ENCODE results near the gene HNMT. TPM values are rescaled to one million over a fixed set of nuclear protein-coding genes. Genes with fewer than 3 reads are reported as not detected.

The HNMT gene
- polyA plus RNA-seq, 1 of the 3 experiments (the other 2 are of a cell fraction) = 1.8 TPM

- ChIA-PET CTCF (interaction anchor here (1.3 to 1.8 kb wide), 2 partner anchors 19 to 857 kb away, joined by 4 to 10 read pairs; no protein-coding TSS in a partner anchor), POLR2A (no interaction called here)
- peak; percentile 0 for DNase-seq
- H3K27ac ChIP-seq (ENCODE audit: low read depth in 2 of 2, low read length in 1 of 2) = peak overlapping the region; percentile 49 to 89; a peak in 3 of 4 replicates
- no peaks in the 10 kb centered on the region for H3K9me3 ChIP-seq
- no peak overlapping the region for H3K9ac ChIP-seq
- no peaks in the 10 kb centered on the region for H4K20me1 ChIP-seq (ENCODE audit: insufficient read depth)
- H3K79me2 ChIP-seq (ENCODE audit: insufficient read depth) = no peaks in the 10 kb centered on the region
- H3K27me3 ChIP-seq (ENCODE audit: insufficient read depth) = no peaks in the 10 kb centered on the region
- H3K4me2 ChIP-seq = no peak overlapping the region
- H3K36me3 ChIP-seq (replicated peaks in 1 of 2; ENCODE audit: control insufficient read depth in 1 of 2, insufficient read depth in 2 of 2, low read length in 1 of 2) = no peaks in the 10 kb centered on the region
- H3K4me1 ChIP-seq (ENCODE audit: control insufficient read depth in 1 of 2, insufficient read depth in 2 of 2, low read depth in 1 of 2, low read length in 1 of 2) = peaks cover 0 to 2% of the 10 kb centered on the region in 2 experiments; a peak in 1 of 4 replicates
- H3K9me2 ChIP-seq = no peaks in the 10 kb centered on the region
- WGBS (ENCODE audit: low lambda C conversion rate) = 76% methylated on average over 2 of the region's 2 CpGs
- TF ChIP-seq PBX3 (IDR thresholded peaks at IDR 0.05) = no peak
- peaks cover 9% of the 10 kb centered on the region for H3F3A ChIP-seq (replicated peaks; ENCODE audit: insufficient read depth)
- no peak overlapping the region for H2AFZ ChIP-seq (ENCODE audit: low read depth)
- H3K4me3 ChIP-seq (ENCODE audit: low read depth in 2 of 2, low read length in 1 of 2) = no peak overlapping the region
Observed at GRCh38 chr2:137929519-137929916, 34.8 kb upstream of the HNMT start.

GRCh38 chr2:137930146-137930545 is 34.1 kb upstream of the HNMT start:
- WGBS (ENCODE audit: low lambda C conversion rate) = 95% methylated on average over 3 of the region's 3 CpGs
- ChIA-PET CTCF (interaction anchor here (1.8 kb wide), 1 partner anchor 857 kb away, joined by 10 read pairs; no protein-coding TSS in a partner anchor), POLR2A (no interaction called here)

GRCh38 chr2:137935591-137935990 is 28.7 kb upstream of the HNMT start:
- no peaks in the 10 kb centered on the region; the same call in 1 of the 2 replicates for H3K27me3 ChIP-seq (ENCODE audit: insufficient read depth)
- H3K9me2 ChIP-seq = no peaks in the 10 kb centered on the region
- H3K27ac ChIP-seq (ENCODE audit: low read depth in 2 of 2, low read length in 1 of 2) = no peak overlapping the region
- POLR2A ChIA-PET = no interaction called here
- H3K9me3 ChIP-seq = no peaks in the 10 kb centered on the region
- WGBS (ENCODE audit: low lambda C conversion rate) = 56% methylated on average over 1 of the region's 1 CpG
- H3K4me3 ChIP-seq (ENCODE audit: low read depth in 2 of 2, low read length in 1 of 2) = no peak overlapping the region
- H3K9ac ChIP-seq = no peak overlapping the region
- no peak overlapping the region for H2AFZ ChIP-seq (ENCODE audit: low read depth)
- CTCF ChIA-PET = interaction anchor here (0.5 kb wide), 1 partner anchor 865 kb away, joined by 3 read pairs; no protein-coding TSS in a partner anchor
- no peak overlapping the region for H3K4me2 ChIP-seq
- H3K4me1 ChIP-seq (ENCODE audit: control insufficient read depth in 1 of 2, insufficient read depth in 2 of 2, low read depth in 1 of 2, low read length in 1 of 2) = no peaks in the 10 kb centered on the region
- no peaks in the 10 kb centered on the region for H3K79me2 ChIP-seq (ENCODE audit: insufficient read depth)
- H4K20me1 ChIP-seq (ENCODE audit: insufficient read depth) = no peaks in the 10 kb centered on the region
- H3F3A ChIP-seq (replicated peaks; ENCODE audit: insufficient read depth) = no peaks in the 10 kb centered on the region
- H3K36me3 ChIP-seq (replicated peaks in 1 of 2; ENCODE audit: control insufficient read depth in 1 of 2, insufficient read depth in 2 of 2, low read length in 1 of 2) = no peaks in the 10 kb centered on the region
- DNase-seq = no peak
- no peak for TF ChIP-seq PBX3 (IDR thresholded peaks at IDR 0.05)
- no peak for TF ChIP-seq REST (IDR thresholded peaks at IDR 0.05; ENCODE audit: low read depth, low read length)
- no peak for TF ChIP-seq USF1 (IDR thresholded peaks at IDR 0.05; ENCODE audit: borderline replicate concordance, low read depth)
- TF ChIP-seq SIN3A (IDR thresholded peaks at IDR 0.05; ENCODE audit: borderline replicate concordance, low read depth, low read length) = no peak

More at GRCh38 chr2:137930146-137930545, 34.1 kb upstream of the HNMT start:
- Histone ChIP-seq H3K9me3 (no peaks in the 10 kb centered on the region), H3K4me1 (ENCODE audit: control insufficient read depth in 1 of 2, insufficient read depth in 2 of 2, low read depth in 1 of 2, low read length in 1 of 2) (peaks cover 0 to 2% of the 10 kb centered on the region in 2 experiments; a peak in 1 of 4 replicates), H3K27me3 (ENCODE audit: insufficient read depth) (no peaks in the 10 kb centered on the region), H3K36me3 (replicated peaks in 1 of 2; ENCODE audit: control insufficient read depth in 1 of 2, insufficient read depth in 2 of 2, low read length in 1 of 2) (no peaks in the 10 kb centered on the region), H4K20me1 (ENCODE audit: insufficient read depth) (no peaks in the 10 kb centered on the region), H3K27ac (ENCODE audit: low read depth in 2 of 2, low read length in 1 of 2) (peak overlapping the region in 1 of 2 experiments; percentile 89; a peak in 1 of 4 replicates), H3K4me3 (ENCODE audit: low read depth in 2 of 2, low read length in 1 of 2) (no peak overlapping the region), H3F3A (replicated peaks; ENCODE audit: insufficient read depth) (peaks cover 9% of the 10 kb centered on the region), H3K9me2 (no peaks in the 10 kb centered on the region), H2AFZ (ENCODE audit: low read depth) (no peak overlapping the region), H3K79me2 (ENCODE audit: insufficient read depth) (no peaks in the 10 kb centered on the region), H3K4me2 (no peak overlapping the region), H3K9ac (no peak overlapping the region)
- no peak for DNase-seq
- no peak for TF ChIP-seq ELF1 (IDR thresholded peaks at IDR 0.05)

Data from SK-N-SH (cell line).